HG03280 (cell line): Measurements from ENCODE around the gene C1orf50.
"Not testable (repeated sequence)": the region's sequence is repeated elsewhere in the genome, so short reads cannot be mapped to it uniquely, and the experiment has no call there.

Experiments used
- ATAC-seq: cut with Tn5 transposase; IDR thresholded peaks from one replicate; pipeline ENCODE4 v1.9.1; 2021; ENCODE audit warnings: mild to moderate bottlenecking, moderate library complexity; ENCODE audit not compliant: unreplicated experiment

C1orf50 gene

DNA sequence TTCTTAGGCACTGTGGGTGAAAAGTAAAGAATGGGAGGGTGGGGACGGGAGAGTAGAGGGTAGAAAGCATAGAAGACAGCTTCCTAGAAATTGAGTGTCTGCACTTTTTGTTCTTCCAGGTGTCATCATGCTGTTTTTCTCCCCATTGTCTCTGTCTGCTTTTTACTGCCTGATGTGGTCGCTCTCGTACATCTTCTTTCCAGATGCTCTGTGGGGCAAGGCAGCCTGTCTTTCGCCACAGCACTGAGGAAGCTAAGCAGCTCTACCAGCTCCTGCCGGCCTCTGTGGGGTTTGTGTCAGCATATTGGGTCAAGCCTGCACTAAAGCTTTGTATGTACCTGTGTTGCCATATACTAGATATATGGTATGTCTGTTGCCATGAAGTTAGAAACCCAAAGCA, 30.9 kb downstream of the C1orf50 start:
- no peak for ATAC-seq

DNA sequence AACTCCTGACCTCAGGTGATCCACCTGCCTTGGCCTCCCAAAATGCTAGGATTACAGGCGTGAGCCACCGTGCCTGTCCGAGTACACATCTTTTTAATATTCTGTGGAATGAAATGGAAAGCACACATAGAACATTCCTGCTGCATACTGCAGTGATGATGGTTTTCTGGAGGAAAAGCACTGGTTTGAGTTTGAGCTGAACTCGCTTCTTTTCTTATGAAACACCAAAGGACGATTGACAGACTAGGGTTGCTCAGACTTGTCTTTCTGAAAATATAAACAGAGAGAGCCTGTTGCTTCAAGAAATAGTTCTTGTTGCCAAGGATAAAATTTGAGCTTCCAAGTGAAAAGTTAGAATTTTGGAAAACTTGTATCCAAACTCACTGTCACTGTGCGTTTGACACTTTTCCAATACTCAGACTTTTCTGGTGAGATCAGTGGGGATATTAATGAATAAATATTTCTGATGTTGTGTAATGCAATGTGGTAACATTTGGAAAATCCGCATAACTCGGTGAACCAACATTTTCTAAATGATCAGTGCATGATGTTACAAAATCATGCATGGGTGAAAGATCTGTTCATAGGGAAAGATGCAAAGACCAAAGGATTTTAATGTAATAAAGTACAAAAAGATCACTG, 34.9 kb downstream of the C1orf50 start:
- ATAC-seq, result no peak

DNA sequence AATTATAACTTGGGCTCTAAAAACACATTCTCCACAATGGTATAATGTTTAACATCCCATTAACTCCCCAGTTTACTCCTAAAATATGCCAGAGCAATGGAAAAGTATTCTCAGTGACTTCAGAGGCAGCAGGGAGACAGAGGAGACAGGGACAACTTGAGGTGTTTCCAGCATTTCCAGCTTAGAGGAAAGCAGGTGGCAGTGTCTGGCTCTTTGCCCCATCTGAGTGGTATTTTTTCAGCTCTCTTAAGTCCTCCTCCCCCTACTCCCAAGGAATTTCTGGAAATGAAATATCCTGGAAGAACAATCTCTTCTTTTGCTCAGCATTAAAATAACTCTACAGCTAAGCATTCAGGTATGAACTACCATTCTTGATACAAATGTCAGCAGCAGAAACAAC, 39.1 kb downstream of the C1orf50 start:
- no peak for ATAC-seq

- ATAC-seq, result no peak
Measured at GRCh38 chr1:42806593-42806992, 39.5 kb downstream of the C1orf50 start.

- ATAC-seq, result no peak
Measured at GRCh38 chr1:42807056-42807668, 40.1 kb downstream of the C1orf50 start.

- ATAC-seq, result not testable (repeated sequence)
Measured at GRCh38 chr1:42814815-42815214, 47.8 kb downstream of the C1orf50 start.

DNA sequence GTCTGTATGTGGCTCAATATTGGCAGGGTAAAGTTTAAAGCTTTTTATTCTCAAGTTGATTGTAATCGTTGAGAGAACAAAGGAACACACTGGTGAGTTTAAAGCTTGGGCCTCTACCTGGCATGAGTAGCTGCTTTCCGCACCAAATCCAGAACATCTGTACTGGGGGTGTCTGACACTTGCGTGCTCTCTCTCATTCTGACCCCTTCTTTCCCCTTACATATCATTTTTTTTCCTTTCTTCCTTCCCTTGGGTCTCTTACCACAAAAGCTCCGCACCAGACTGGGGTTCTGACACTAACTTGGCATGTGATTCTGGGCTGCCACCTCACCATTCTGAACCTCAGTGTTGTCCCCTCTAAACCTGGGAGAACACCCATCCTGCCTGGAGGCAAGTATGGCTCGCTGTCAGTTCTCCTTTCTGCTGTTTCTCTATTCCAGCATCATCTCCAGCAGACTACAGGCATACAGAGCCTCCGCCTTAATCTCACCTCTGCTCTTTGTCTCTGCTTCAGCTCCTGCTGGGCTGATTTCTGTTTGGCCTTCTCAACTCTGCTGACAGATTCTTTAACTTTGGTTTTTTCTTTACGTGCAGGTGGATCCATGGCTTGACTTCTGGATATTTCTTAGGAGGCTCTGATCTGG, 49.0 kb downstream of the C1orf50 start:
- ATAC-seq, result no peak

- ATAC-seq, result peak; percentile 87
Measured at GRCh38 chr1:42816585-42817439, 49.8 kb downstream of the C1orf50 start, which contains the start of the genes ERMAP and SVBP. Gene ERMAP, plus strand, starts transcription at chr1:42817122. Its CDS starts 13,327 bp downstream, at chr1:42830449. Gene SVBP, minus strand, starts transcription at chr1:42817397. Its CDS starts 853 bp downstream, at chr1:42816544.

DNA sequence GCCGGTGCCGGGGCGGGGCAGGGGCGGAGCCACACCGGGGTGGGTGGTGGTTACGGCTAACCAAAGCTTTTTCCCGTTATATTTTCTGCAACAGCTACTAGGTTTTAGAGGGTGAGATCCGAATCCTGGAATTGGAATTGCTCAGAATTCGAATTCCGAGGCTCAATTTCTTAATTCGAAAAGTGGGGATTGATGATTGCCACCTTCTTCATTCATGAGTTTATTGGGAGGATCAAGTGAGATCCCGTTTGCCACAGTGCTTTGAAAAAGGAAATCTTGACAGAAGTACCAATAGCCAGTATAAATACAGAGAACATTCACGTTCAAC, 50.4 kb downstream of the C1orf50 start:
- no peak for ATAC-seq

DNA sequence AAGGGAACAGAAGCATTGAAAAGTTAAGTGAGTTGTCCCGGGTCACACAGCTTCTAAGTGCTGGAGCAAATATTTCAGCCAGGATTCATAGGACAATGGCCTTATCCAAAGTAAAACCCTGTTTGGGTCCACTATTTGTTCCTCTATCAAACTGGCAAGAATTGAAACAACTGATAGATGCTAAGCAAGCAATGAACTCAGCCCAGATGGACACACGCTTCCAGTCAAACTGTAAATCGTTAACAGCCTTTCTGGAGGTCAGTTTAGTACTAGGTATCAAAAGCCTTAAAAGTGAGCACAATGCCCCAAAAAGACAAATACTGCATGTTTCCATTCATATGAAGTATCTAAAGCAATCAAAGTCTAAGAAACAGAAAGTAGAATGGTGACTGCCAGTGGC, 50.9 kb downstream of the C1orf50 start:
- ATAC-seq, result no peak

DNA sequence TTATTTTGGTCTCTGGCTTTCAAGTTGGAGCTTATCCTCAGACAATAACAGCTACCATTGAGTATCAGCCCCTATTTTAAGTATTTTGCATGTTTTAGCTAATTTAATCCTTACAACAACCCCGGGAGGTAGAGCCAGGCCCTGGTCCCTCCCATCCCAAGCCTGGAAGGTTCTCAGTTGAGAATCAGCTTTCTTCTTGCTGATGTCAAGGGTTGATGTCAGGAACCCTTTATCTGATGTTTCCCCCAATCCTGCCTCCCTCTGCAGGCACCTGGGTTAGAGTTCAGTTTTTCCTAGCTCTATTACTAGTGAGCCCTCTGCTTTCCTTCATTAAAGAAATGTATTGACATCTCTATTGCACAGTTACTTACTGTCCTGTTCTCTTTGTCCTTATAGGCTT, 53.8 kb downstream of the C1orf50 start:
- ATAC-seq, result no peak

DNA sequence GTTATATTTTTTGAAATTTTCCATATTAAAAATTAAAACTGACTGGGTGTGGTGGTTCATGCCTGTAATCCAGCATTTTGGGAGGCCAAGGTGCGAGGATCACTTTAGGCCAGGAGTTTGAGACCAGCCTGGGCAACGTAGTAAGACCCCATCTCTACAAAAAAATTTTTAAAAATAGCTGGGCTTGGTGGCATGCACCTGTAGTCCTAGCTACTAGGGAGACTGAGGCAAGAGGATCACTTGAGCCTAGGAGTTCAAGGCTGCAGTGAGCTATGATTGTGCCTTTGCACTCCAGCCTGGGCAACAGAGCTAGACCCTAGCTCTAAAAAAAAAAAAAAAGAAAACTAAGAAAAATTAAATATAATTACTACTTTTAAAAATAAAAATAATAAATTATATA, 54.6 kb downstream of the C1orf50 start:
- ATAC-seq, result no peak

DNA sequence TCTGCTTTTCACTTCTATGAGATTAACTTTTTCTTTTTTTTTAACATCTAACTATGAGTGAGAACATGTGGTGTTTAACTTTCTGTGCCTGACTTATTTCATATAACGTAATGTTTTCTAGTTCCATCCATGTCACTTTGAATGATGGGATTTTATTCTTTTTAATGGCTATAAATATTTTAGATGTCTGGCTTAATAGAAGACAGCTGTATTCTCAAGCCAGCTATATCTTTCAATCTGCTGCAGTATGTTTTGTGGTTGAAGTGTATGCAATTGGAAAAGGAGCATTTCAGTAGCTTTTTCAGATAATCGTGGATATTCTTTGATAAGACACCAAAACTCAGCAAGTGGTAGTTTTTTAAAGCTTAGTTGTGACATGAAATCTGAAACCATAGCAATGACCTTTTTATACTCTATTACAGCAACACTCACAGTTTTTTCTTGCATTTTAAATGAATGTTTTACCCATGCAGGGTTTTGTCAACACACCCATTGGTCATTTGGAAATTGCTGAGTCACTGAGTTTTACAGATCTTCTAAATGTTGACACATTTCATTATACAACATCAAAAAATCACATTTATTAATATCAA, 55.8 kb downstream of the C1orf50 start:
- ATAC-seq, result no peak

DNA sequence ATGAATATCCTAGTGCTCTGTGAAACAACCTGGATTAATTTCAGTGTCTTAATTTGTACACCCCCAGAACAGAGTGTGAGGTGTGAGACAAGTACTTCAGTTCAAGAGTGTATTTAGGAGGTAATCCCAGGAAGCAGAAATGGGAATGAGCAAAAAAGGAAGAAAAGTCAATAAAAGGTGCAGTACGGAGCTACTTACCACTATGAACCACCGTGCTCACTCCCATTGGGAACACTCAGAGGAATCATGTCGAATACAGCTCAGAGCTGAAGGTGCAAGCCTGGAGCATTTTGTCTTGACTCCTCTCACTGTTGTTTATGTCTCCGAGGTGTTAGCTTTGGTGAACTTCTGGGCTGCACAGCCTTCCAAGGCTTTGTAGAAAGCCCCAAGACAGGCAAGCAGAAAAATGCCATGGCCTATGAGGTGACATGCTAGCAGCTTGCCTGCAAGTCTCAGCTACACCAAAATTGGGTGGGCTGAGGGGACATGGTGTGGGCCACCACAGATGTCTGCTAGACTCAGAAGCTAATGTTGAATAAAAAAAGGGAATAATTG, 57.5 kb downstream of the C1orf50 start:
- ATAC-seq, result no peak

- ATAC-seq, result no peak
Measured at GRCh38 chr1:42825036-42825851, 58.2 kb downstream of the C1orf50 start.
